GM18526 (cell line): ENCODE data around the gene PLEKHG4.

Source experiments
- POLR2A ChIP-seq: IDR thresholded peaks from 3 replicates; pipeline ENCODE4 v1.6.1; 2011; ENCODE audit not compliant: insufficient read length; ENCODE audit errors: extremely low read depth

PLEKHG4 gene

DNA sequence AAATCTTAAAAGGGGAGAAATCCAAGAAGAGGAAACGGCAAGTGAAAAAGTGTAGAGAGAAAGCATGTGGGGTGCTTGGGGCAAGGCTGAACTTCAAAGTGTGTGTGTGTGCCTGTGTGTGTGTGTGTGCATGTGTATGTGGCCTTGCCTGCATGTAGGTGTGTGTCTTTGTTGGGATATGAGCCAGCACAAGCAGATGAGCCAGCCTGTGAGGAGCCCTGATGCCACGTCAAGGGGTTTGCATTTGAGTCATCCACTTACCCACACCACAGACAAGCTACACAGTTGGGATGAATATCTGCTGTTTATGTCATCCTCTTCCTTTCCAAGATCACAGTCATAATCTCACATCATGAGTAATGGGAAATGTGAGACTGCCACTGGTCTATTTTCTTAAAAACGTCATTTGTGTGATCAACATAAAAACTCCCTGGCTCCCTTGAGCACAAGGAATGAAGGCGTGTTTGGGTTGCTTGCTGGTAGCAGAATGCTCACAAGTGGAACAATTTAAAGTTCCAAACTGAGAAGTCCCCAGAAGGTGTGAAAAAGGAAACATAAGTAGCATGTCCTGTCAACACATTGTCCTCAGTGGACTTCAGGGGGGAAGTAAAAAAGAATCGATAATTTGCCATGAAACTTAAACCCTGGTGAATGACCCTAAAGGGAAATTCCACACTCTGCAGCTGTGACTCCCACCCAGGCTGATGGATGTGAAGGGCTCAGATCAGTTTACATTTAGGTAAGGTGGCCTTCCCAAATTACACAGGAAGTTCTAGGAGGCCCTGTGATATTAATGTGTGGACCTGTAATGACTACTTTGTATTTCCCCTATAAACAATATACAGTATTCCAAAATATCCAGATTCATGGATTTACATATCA, 32.5 kb downstream of the PLEKHG4 start:
- TF ChIP-seq POLR2A = no peak

- no peak for TF ChIP-seq POLR2A
Measured at GRCh38 chr16:67312719-67313118, 33.4 kb downstream of the PLEKHG4 start.

DNA sequence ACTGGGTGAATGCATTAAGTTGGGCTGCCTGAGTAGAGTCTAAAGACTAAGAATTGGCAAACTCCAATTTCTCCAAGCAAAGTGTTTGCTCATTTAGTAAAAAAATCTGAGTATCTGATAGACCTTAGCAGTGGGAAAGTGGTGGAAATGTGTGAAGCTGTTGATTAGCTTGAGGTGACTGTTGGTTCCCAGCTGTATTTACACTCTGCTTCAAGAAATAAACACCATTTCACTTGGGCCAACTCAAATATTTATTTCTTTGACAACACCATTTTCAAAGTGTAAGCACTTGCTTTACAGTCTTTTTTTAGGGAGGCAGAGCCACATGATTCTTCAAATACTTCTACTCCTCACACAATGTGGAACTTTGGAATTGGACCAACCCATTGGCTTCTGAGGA, 38.5 kb downstream of the PLEKHG4 start:
- TF ChIP-seq POLR2A = no peak

GRCh38 chr16:67326115-67326471, 46.8 kb downstream of the PLEKHG4 start:
- no peak for TF ChIP-seq POLR2A

GRCh38 chr16:67326472-67327309, 47.4 kb downstream of the PLEKHG4 start, which contains the start of the genes KCTD19 and LRRC36:
Gene KCTD19 (minus strand): TSS chr16:67326741. CDS start chr16:67326707, 34 bp downstream.
Gene LRRC36 (plus strand): TSS chr16:67326815. CDS start chr16:67326863, 48 bp downstream.
- TF ChIP-seq POLR2A = no peak

- no peak for TF ChIP-seq POLR2A
Measured at GRCh38 chr16:67327743-67328142, 48.4 kb downstream of the PLEKHG4 start.

GRCh38 chr16:67329901-67330300, 50.6 kb downstream of the PLEKHG4 start:
- TF ChIP-seq POLR2A = no peak

DNA sequence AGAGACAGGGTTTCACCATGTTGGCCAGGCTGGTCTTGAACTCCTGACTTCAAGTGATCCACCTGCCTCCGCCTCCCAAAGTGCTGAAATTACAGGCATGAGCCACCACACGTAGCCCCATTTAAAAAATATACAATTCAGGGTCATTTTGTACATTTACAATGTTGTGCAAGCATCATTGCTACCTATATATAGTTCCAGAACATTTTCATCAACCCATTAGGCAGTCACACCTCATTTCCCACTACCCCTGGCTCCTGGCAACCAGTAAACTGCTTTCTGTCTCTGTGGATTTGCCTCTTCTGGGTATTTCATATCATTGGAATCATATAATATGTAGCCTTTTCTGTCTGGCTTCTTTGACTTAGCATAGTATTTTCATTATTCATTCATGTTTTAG, 54.0 kb downstream of the PLEKHG4 start:
- no peak for TF ChIP-seq POLR2A

GRCh38 chr16:67336116-67336515, 56.8 kb downstream of the PLEKHG4 start:
- TF ChIP-seq POLR2A = no peak

- no peak for TF ChIP-seq POLR2A
Measured at GRCh38 chr16:67336648-67337047, 57.3 kb downstream of the PLEKHG4 start.
